Retinal pigment epithelial cell (primary cell): ENCODE measurements around the gene PLK5.

Experiments
- DNase-seq: peaks from one replicate; pipeline ENCODE4 v3.0.0-alpha.2; 2010; ENCODE audit warnings: low read depth
- H3K4me3 ChIP-seq: 2 replicates; pipeline ENCODE4 v1.5.1; 2011; ENCODE audit warnings: mild to moderate bottlenecking, low read length, control low read depth, moderate library complexity
- CTCF ChIP-seq: conservative IDR thresholded peaks from 2 replicates; pipeline ENCODE4 v1.5.1; 2011; ENCODE audit warnings: low read depth, low read length, control low read depth, inconsistent platforms

PLK5 gene

DNA sequence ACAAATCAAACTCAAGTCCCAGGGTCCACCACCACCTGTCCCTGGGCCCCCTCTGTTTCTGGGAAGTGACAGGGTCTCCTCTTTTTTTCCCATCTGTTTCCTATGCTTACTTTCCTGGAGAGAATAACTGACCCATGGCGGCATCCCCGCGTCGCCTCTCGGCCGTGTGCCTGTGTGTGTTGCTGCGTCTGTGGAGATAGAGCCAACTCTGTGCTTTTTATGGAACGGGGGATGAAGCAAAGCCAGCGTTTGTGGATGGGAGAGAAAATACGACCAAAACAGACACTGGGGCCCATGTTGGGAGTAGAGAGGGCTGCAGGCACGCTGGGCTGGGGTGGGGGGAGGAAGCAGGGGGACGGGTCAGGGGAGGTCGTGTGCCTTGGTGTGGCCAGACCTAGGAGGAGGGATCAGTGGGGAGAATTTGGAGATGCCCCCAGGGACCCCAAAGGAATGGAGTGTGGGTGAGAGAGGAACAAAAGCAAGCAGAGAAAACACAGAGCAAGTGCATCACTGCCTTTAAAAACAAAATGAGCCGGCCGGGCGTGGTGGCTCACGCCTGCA, 16.6 kb downstream of the PLK5 start:
- TF ChIP-seq CTCF, result no peak
- no peak overlapping the region for H3K4me3 ChIP-seq
- no peak for DNase-seq

- TF ChIP-seq CTCF, result no peak
- DNase-seq, result no peak
Measured at GRCh38 chr19:1549332-1549945, 25.6 kb downstream of the PLK5 start.

GRCh38 chr19:1551068-1552040, 27.5 kb downstream of the PLK5 start:
- no peak for TF ChIP-seq CTCF
- H3K4me3 ChIP-seq, result no peak overlapping the region

More at GRCh38 chr19:1549332-1549945, 25.6 kb downstream of the PLK5 start:
- no peak overlapping the region for H3K4me3 ChIP-seq

DNA sequence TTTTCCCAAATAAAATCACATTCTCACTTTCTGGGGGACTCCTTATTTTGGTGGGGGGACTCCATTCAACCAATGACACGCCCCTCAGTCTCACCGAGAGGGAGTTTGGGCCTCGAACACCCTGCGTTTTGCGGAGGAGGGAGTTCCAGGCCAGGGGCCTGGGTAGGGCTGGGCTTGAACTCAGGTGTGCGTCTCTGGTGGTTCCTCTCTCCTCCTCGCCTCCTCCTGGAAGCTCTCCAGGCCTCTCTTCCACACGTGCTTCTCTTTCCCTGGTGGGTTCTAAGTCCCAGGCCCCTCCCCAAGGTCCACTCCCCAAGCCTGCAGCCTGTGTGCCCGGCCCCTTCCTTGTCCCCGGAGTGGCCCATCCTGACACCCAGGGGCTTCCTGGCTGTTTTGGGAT, 29.5 kb downstream of the PLK5 start:
- DNase-seq, result no peak
- H3K4me3 ChIP-seq, result no peak overlapping the region
- TF ChIP-seq CTCF, result no peak

More at GRCh38 chr19:1551068-1552040, 27.5 kb downstream of the PLK5 start:
- DNase-seq, result no peak

GRCh38 chr19:1554968-1555367, 31.1 kb downstream of the PLK5 start:
- no peak overlapping the region for H3K4me3 ChIP-seq
- TF ChIP-seq CTCF, result no peak
- no peak for DNase-seq

DNA sequence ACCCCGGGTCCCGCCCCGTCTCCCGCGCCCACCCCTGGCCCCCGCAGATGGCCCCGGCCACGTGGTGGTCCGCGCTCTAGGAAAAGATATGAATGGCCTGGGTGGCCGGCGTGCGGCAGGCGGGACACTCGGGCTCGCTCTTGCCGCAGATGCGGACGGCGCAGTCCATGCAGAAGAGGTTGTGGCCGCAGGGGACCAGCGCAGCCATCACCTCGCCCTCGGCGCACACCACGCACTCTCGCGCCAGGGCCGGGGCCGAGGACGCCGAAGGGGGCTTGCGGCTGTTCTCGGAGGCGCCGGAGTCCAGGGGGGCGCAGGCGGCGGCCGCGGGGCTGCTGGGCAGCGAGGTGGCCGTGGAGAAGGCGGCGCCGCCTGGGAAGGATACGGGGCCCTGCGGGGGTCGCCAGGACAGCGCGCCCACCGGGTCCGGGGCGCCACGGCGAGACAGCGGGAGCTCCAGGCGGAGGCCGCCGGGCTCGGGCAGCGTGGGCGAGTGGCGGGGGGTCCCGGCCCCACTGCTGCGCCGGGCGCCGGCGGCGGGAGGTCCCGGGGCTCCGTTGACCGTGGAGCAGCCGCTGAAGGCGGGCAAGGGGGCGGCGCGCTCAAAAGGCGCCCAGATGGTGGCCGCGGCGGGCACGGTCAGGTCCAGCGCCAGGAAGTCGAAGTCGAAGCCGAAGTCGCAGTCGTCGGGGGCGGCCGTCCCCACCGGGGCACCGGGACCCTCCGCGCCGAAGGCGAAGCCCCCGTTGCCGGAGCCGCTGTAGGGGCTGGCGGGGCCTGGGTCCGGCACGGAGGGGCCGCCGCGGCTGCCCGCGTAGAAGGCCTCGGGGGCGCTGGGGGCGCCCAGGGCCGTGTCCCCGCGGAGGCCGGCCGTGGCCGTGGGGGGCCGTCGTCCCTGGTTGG, 31.9 kb downstream of the PLK5 start:
- H3K4me3 ChIP-seq, result no peak overlapping the region
- TF ChIP-seq CTCF, result no peak
- no peak for DNase-seq
